HepG2 (cell line): ENCODE results near the gene FXR2. TPM values are rescaled to one million over a fixed set of nuclear protein-coding genes. Genes with fewer than 3 reads are reported as not detected.
A peak's percentile ranks its signal among the peaks of the same experiment; 100 is the strongest.

Experiments used
- FOXM1 ChIP-seq: sonication (generic); formaldehyde crosslinking; IDR thresholded peaks from 2 replicates; pipeline ENCODE4 v1.5.0; 2020; ENCODE audit warnings: missing genetic modification reagents
- FOXP1 ChIP-seq, 2 experiments: fragments of 450-650 bp in 1 of 2; IDR thresholded peaks; 2 replicates each; pipeline ENCODE4 v1.6.1; 2017 to 2018; ENCODE audit warnings: antibody characterized with exemption in 1 of 2
- GPN1 ChIP-seq: sonication (generic); formaldehyde crosslinking; IDR thresholded peaks from 2 replicates; pipeline ENCODE4 v1.5.1; 2020; ENCODE audit warnings: missing genetic modification reagents, borderline replicate concordance
- HOXD1 ChIP-seq: sonication (generic); formaldehyde crosslinking; IDR thresholded peaks from 2 replicates; pipeline ENCODE4 v1.5.0; 2020; ENCODE audit warnings: missing genetic modification reagents
- MED13 ChIP-seq: sonication (generic); formaldehyde crosslinking; IDR thresholded peaks from 2 replicates; pipeline ENCODE4 v1.5.0; 2020; ENCODE audit warnings: missing genetic modification reagents
- MTERF4 ChIP-seq: sonication (generic); formaldehyde crosslinking; IDR thresholded peaks from 2 replicates; pipeline ENCODE4 v1.8.0; 2023; ENCODE audit warnings: mild to moderate bottlenecking, missing genetic modification reagents
- NR0B2 ChIP-seq: sonication (generic); formaldehyde crosslinking; IDR thresholded peaks from 2 replicates; pipeline ENCODE4 v1.4.0; 2020; ENCODE audit warnings: mild to moderate bottlenecking, missing genetic modification reagents
- PCBP1 ChIP-seq: fragments of 200-400 bp; formaldehyde crosslinking; IDR thresholded peaks from 2 replicates; pipeline ENCODE4 v1.6.1; 2017; ENCODE audit warnings: mild to moderate bottlenecking, low read depth, low read length, borderline replicate concordance
- RBFOX2 ChIP-seq: fragments of 200-400 bp; formaldehyde crosslinking; IDR thresholded peaks from 2 replicates; pipeline ENCODE4 v1.6.1; 2017; ENCODE audit warnings: low read depth, mild to moderate bottlenecking, low read length
- RFXANK ChIP-seq: IDR thresholded peaks from 2 replicates; pipeline ENCODE4 v1.6.1; 2016
- TARDBP ChIP-seq: sonication (generic); formaldehyde crosslinking; IDR thresholded peaks from 2 replicates; pipeline ENCODE4 v1.8.0; 2022; ENCODE audit warnings: mild to moderate bottlenecking, missing genetic modification reagents
- TRAFD1 ChIP-seq: sonication (generic); formaldehyde crosslinking; IDR thresholded peaks from 2 replicates; pipeline ENCODE4 v1.5.1; 2020; ENCODE audit warnings: missing genetic modification reagents, mild to moderate bottlenecking, borderline replicate concordance
- ZKSCAN5 ChIP-seq: sonication (generic); formaldehyde crosslinking; IDR thresholded peaks from 2 replicates; pipeline ENCODE4 v1.5.1; 2020; ENCODE audit warnings: mild to moderate bottlenecking, missing genetic modification reagents
- ZNF12 ChIP-seq: sonication (generic); formaldehyde crosslinking; IDR thresholded peaks from 2 replicates; pipeline ENCODE4 v1.5.0; 2020; ENCODE audit warnings: missing genetic modification reagents
- ZNF124 ChIP-seq: sonication (generic); formaldehyde crosslinking; IDR thresholded peaks from 2 replicates; pipeline ENCODE4 v1.4.0; 2020; ENCODE audit warnings: missing genetic modification reagents
- ZNF205 ChIP-seq: IDR thresholded peaks from 2 replicates; pipeline ENCODE4 v1.6.1; 2018; ENCODE audit warnings: missing biosample characterization, missing genetic modification reagents
- ZNF282 ChIP-seq: fragments of 450-650 bp; IDR thresholded peaks from 2 replicates; pipeline ENCODE4 v1.6.1; 2018; ENCODE audit not compliant: partially characterized antibody
- ZNF574 ChIP-seq: sonication (generic); formaldehyde crosslinking; IDR thresholded peaks from 2 replicates; pipeline ENCODE4 v1.4.0; 2020; ENCODE audit warnings: missing genetic modification reagents
- ZNF740 ChIP-seq: sonication (generic); formaldehyde crosslinking; IDR thresholded peaks from 2 replicates; pipeline ENCODE4 v1.4.0; 2020; ENCODE audit warnings: missing genetic modification reagents
- ZNF780A ChIP-seq: sonication (generic); formaldehyde crosslinking; IDR thresholded peaks from 2 replicates; pipeline ENCODE4 v1.8.0; 2022; ENCODE audit warnings: mild to moderate bottlenecking, missing genetic modification reagents, moderate library complexity
- polyA plus RNA-seq, 8 experiments: library from polyadenylated mRNA; depleted of rRNA in 3 of 8; stranded (reverse) in 7 of 8; unstranded in 1 of 8; fragments of >200 nt; fragmentation: Illumina TruSeq in 4 of 8; extraction: Trizol in 4 of 8; gene quantifications; 2 replicates each; pipeline versions ENCODE4 v1.2.1 to v1.2.3, GENCODE V29; 2011 to 2016; ENCODE audit warnings: low read depth in 4 of 8, missing spikeins in 1 of 8, mixed read lengths in 1 of 8; ENCODE audit not compliant: insufficient read depth in 1 of 8
- total RNA-seq, 5 experiments: library from RNA; depleted of rRNA; stranded (reverse); fragments of >200 nt; fragmentation: Illumina TruSeq; extraction: Trizol; gene quantifications; 2 replicates each; pipeline ENCODE4 v1.2.3, GENCODE V29; 2016; ENCODE audit warnings: low read depth in 1 of 5

The FXR2 gene
- total and polyA plus RNA-seq, 2 of the 13 experiments (the other 11 are each of a cell fraction or from before 2014, with no cell fraction given), result 20.9 to 24.4 TPM

- TF ChIP-seq TRAFD1 (no peak), FOXP1 (IDR thresholded peaks at IDR 0.05) (no peak), FOXP1 (CRISPR knock-in tag; IDR thresholded peaks at IDR 0.05) (no peak), PCBP1 (no peak), MTERF4 (peak; percentile 71; the same call in 1 of the 2 replicates), ZNF12 (CRISPR knock-in tag) (0 out of 2 replicates have a peak, but pooled peaks have one; percentile 13), ZNF124 (CRISPR knock-in tag) (no peak), GPN1 (CRISPR knock-in tag) (no peak), RFXANK (CRISPR knock-in tag) (no peak), ZNF282 (no peak), TARDBP (CRISPR knock-in tag) (peak; percentile 70), RBFOX2 (peak; percentile 84), ZNF780A (CRISPR knock-in tag) (no peak), FOXM1 (no peak), NR0B2 (CRISPR knock-in tag) (no peak), ZKSCAN5 (CRISPR knock-in tag) (no peak), ZNF740 (CRISPR knock-in tag) (peak; percentile 19; the same call in 1 of the 2 replicates), HOXD1 (CRISPR knock-in tag) (peak; percentile 79), ZNF574 (peak; percentile 92), ZNF205 (CRISPR knock-in tag) (peak; percentile 63; the same call in 1 of the 2 replicates), MED13 (CRISPR knock-in tag) (peak; percentile 92)
Measured at GRCh38 chr17:7583253-7584109, 31.2 kb downstream of the FXR2 start, which contains the start of gene MPDU1 (continued).
